ENCODE data around the gene ETFRF1. TPM values are rescaled to one million over a fixed set of nuclear protein-coding genes. Genes with fewer than 3 reads are reported as not detected.
A peak's percentile ranks its signal among the peaks of the same experiment; 100 is the strongest.

Gene ETFRF1
- total RNA-seq, 1 experiment from 2014 or later: 10.2 TPM

- peaks cover 21% of the 10 kb centered on the region for H3K9me3 Mint-ChIP-seq (ENCODE audit: unreplicated experiment)
- H3K9me3 ChIP-seq: peaks cover 20% of the 10 kb centered on the region
- peaks cover 63% of the 10 kb centered on the region for H3K4me1 Mint-ChIP-seq (ENCODE audit: low read depth, unreplicated experiment)
- intact Hi-C loops (cut with micrococcal nuclease; ENCODE audit: unreplicated experiment): loop anchor here (1.0 kb wide), 1 partner anchor 133 kb away; no protein-coding TSS in a partner anchor
- H3K4me3 ChIP-seq (ENCODE audit: low read depth, low read length): peak within 1 kb of the TSS; percentile 78
- H3K36me3 Mint-ChIP-seq (ENCODE audit: insufficient read depth, unreplicated experiment): peaks cover 65% of the 10 kb centered on the region
- TF ChIP-seq, protein P1, sequence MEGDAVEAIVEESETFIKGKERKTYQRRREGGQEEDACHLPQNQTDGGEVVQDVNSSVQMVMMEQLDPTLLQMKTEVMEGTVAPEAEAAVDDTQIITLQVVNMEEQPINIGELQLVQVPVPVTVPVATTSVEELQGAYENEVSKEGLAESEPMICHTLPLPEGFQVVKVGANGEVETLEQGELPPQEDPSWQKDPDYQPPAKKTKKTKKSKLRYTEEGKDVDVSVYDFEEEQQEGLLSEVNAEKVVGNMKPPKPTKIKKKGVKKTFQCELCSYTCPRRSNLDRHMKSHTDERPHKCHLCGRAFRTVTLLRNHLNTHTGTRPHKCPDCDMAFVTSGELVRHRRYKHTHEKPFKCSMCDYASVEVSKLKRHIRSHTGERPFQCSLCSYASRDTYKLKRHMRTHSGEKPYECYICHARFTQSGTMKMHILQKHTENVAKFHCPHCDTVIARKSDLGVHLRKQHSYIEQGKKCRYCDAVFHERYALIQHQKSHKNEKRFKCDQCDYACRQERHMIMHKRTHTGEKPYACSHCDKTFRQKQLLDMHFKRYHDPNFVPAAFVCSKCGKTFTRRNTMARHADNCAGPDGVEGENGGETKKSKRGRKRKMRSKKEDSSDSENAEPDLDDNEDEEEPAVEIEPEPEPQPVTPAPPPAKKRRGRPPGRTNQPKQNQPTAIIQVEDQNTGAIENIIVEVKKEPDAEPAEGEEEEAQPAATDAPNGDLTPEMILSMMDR (IDR thresholded peaks at IDR 0.05; ENCODE audit: insufficient read depth in 1 of 2, low read depth in 1 of 2, low read length in 1 of 2, severe bottlenecking in 1 of 2, unreplicated experiment in 1 of 2): no peak
- H3K27me3 ChIP-seq (replicated peaks; ENCODE audit: control insufficient read depth, insufficient read depth, low read length): no peaks in the 10 kb centered on the region
- peak within 1 kb of the TSS; percentile 79 for H3K27ac Mint-ChIP-seq (ENCODE audit: unreplicated experiment)
- no peaks in the 10 kb centered on the region for H3K27me3 Mint-ChIP-seq (ENCODE audit: insufficient read depth, unreplicated experiment)
- CTCF ChIA-PET: interaction anchor here (0.6 to 1.0 kb wide), 5 partner anchors 10 to 133 kb away, joined by 3 to 6 read pairs (median 3); no protein-coding TSS in a partner anchor
- TSS peak; percentile 84 for BruUV-seq (replicated peaks)
- H3K4me3 Mint-ChIP-seq (ENCODE audit: unreplicated experiment): peak within 1 kb of the TSS; percentile 98
- H3K36me3 ChIP-seq (ENCODE audit: control insufficient read depth, insufficient read depth, low read length): no peaks in the 10 kb centered on the region
- POLR2A ChIA-PET: interaction anchor here (0.5 to 1.9 kb wide), 8 partner anchors 8 to 1772 kb away, joined by 3 to 9 read pairs (median 4); partner anchors contain the start of gene MED21
- peaks cover 47% of the 10 kb centered on the region for H3K4me1 ChIP-seq
- DNase-seq: peak; percentile 99
These were observed 56.0 kb downstream of the ETFRF1 start, which contains the start of gene KRAS for GRCh38 chr12:25250744-25251730. Gene KRAS, minus strand, starts transcription at chr12:25250929.

DNA sequence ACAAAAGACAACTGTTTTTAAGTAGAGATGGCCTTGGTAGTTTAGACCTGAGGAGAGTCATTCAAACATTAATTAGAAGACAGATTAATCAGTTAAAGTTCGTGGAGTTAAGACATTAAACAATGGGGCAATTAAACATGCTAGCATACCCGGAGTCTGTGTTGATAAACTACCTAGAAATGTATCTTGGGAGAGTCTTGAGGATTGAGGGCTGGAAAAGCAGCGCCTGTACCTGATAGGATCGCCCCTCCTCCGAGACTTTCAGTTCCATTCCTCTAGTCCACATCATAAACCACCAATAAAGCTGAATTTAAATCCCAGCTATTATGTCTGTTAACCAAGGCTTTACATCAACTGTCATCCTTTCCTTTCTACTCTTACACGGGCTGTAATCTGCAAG lies 56.7 kb downstream of the ETFRF1 start:
- H3K4me1 ChIP-seq: peaks cover 54% of the 10 kb centered on the region
- no TSS peak for BruUV-seq (replicated peaks)

GRCh38 chr12:25252946-25253345 lies 57.9 kb downstream of the ETFRF1 start:
- ChIA-PET POLR2A (interaction anchor here (2.2 kb wide), 1 partner anchor 132 kb away, joined by 9 read pairs; no protein-coding TSS in a partner anchor), CTCF (no interaction called here)
- Histone ChIP-seq H3K9me3 (peaks cover 29% of the 10 kb centered on the region), H3K4me3 (ENCODE audit: low read depth, low read length) (no peak overlapping the region), H3K4me1 (peaks cover 66% of the 10 kb centered on the region), H3K27me3 (replicated peaks; ENCODE audit: control insufficient read depth, insufficient read depth, low read length) (no peaks in the 10 kb centered on the region), H3K36me3 (ENCODE audit: control insufficient read depth, insufficient read depth, low read length) (no peaks in the 10 kb centered on the region)
- Mint-ChIP-seq H3K27ac (ENCODE audit: unreplicated experiment) (peak overlapping the region; percentile 79), H3K4me1 (ENCODE audit: low read depth, unreplicated experiment) (peaks cover 72% of the 10 kb centered on the region), H3K4me3 (ENCODE audit: unreplicated experiment) (peak overlapping the region; percentile 98), H3K36me3 (ENCODE audit: insufficient read depth, unreplicated experiment) (peaks cover 59% of the 10 kb centered on the region), H3K9me3 (ENCODE audit: unreplicated experiment) (peaks cover 25% of the 10 kb centered on the region), H3K27me3 (ENCODE audit: insufficient read depth, unreplicated experiment) (no peaks in the 10 kb centered on the region)
- intact Hi-C loops (cut with micrococcal nuclease; ENCODE audit: unreplicated experiment): no loop called here
- DNase-seq: no peak
- TF ChIP-seq, protein P1 (IDR thresholded peaks at IDR 0.05; ENCODE audit: insufficient read depth in 1 of 2, low read depth in 1 of 2, low read length in 1 of 2, severe bottlenecking in 1 of 2, unreplicated experiment in 1 of 2): no peak
- no TSS peak for BruUV-seq (replicated peaks)

More for the DNA sequence above, 56.7 kb downstream of the ETFRF1 start:
- Mint-ChIP-seq H3K4me1 (ENCODE audit: low read depth, unreplicated experiment) (peaks cover 67% of the 10 kb centered on the region), H3K4me3 (ENCODE audit: unreplicated experiment) (peak overlapping the region; percentile 98), H3K27ac (ENCODE audit: unreplicated experiment) (peak overlapping the region; percentile 79), H3K36me3 (ENCODE audit: insufficient read depth, unreplicated experiment) (peaks cover 62% of the 10 kb centered on the region), H3K9me3 (ENCODE audit: unreplicated experiment) (peaks cover 25% of the 10 kb centered on the region), H3K27me3 (ENCODE audit: insufficient read depth, unreplicated experiment) (no peaks in the 10 kb centered on the region)
- CTCF ChIA-PET: no interaction called here
- no peak for DNase-seq
- Histone ChIP-seq H3K36me3 (ENCODE audit: control insufficient read depth, insufficient read depth, low read length) (no peaks in the 10 kb centered on the region), H3K4me3 (ENCODE audit: low read depth, low read length) (peak overlapping the region; percentile 78), H3K9me3 (peaks cover 27% of the 10 kb centered on the region), H3K27me3 (replicated peaks; ENCODE audit: control insufficient read depth, insufficient read depth, low read length) (no peaks in the 10 kb centered on the region)
- POLR2A ChIA-PET: interaction anchor here (0.6 to 1.9 kb wide), 3 partner anchors 11 to 96 kb away, joined by 3 to 9 read pairs (median 8); no protein-coding TSS in a partner anchor
- TF ChIP-seq, protein P1 (IDR thresholded peaks at IDR 0.05; ENCODE audit: insufficient read depth in 1 of 2, low read depth in 1 of 2, low read length in 1 of 2, severe bottlenecking in 1 of 2, unreplicated experiment in 1 of 2): no peak
- intact Hi-C loops (cut with micrococcal nuclease; ENCODE audit: unreplicated experiment): loop anchor here (1.0 kb wide), 1 partner anchor 133 kb away; no protein-coding TSS in a partner anchor
